ENCODE results near the gene GPR37. TPM values are rescaled to one million over a fixed set of nuclear protein-coding genes. Genes with fewer than 3 reads are reported as not detected.

Gene GPR37
- total RNA-seq, 6 donors from 2014 or later, result 0.15 to 2.8 (median 0.98) TPM

- Histone ChIP-seq H3K4me1 (no peaks in the 10 kb centered on the region), H3K9me3 (peaks cover 0 to 13% (median 0%) of the 10 kb centered on the region in 4 donors), H3K27me3 (no peaks in the 10 kb centered on the region), H3K27ac (no peak overlapping the region), H3K4me3 (no peak overlapping the region), H3K36me3 (no peaks in the 10 kb centered on the region)
- WGBS, 2 donors, result 71 to 86% methylated on average over 3 of the region's 3 CpGs
- TF ChIP-seq CTCF (IDR thresholded peaks at IDR 0.05), result no peak
- no peak for TF ChIP-seq POLR2A (IDR thresholded peaks at IDR 0.05)
- no peak for TF ChIP-seq POLR2AphosphoS5 (IDR thresholded peaks at IDR 0.05)
- no peak for TF ChIP-seq EP300 (IDR thresholded peaks at IDR 0.05)
- no peak for ATAC-seq (ENCODE audit: low FRiP score in 2 of 2)
- no peak for DNase-seq
These were observed 52.5 kb downstream of the GPR37 start for GRCh38 chr7:124713086-124713485.

- DNase-seq (no peak), ATAC-seq (ENCODE audit: low FRiP score in 2 of 2) (no peak)
- no peak for TF ChIP-seq POLR2A (IDR thresholded peaks at IDR 0.05)
- no peak for TF ChIP-seq POLR2AphosphoS5 (IDR thresholded peaks at IDR 0.05)
- no peak for TF ChIP-seq EP300 (IDR thresholded peaks at IDR 0.05)
- TF ChIP-seq CTCF (IDR thresholded peaks at IDR 0.05), result no peak
- Histone ChIP-seq H3K36me3 (no peaks in the 10 kb centered on the region), H3K4me3 (no peak overlapping the region), H3K27me3 (no peaks in the 10 kb centered on the region), H3K27ac (no peak overlapping the region), H3K9me3 (peaks cover 0 to 15% (median 0%) of the 10 kb centered on the region in 4 donors), H3K4me1 (no peaks in the 10 kb centered on the region)
These were observed 53.6 kb downstream of the GPR37 start for GRCh38 chr7:124712017-124712416.

- 65 to 77% methylated on average over 2 of the region's 2 CpGs for WGBS, 2 donors
- H3K27ac ChIP-seq, result no peak overlapping the region
- DNase-seq, result no peak
These were observed 63.2 kb downstream of the GPR37 start for GRCh38 chr7:124702385-124702784.

GRCh38 chr7:124701955-124702354, 63.6 kb downstream of the GPR37 start:
- no peak overlapping the region for H3K27ac ChIP-seq
- no peak for TF ChIP-seq POLR2AphosphoS5 (IDR thresholded peaks at IDR 0.05)
- no peak for TF ChIP-seq CTCF (IDR thresholded peaks at IDR 0.05)
- no peak for TF ChIP-seq EP300 (IDR thresholded peaks at IDR 0.05)
- no peak for TF ChIP-seq POLR2A (IDR thresholded peaks at IDR 0.05)
- H3K4me3 ChIP-seq, result no peak overlapping the region
- no peaks in the 10 kb centered on the region for H3K36me3 ChIP-seq
- DNase-seq (no peak), ATAC-seq (ENCODE audit: low FRiP score in 2 of 2) (no peak)
- no peaks in the 10 kb centered on the region for H3K9me3 ChIP-seq
- 74 to 78% methylated on average over 2 of the region's 2 CpGs for WGBS, 2 donors
- no peaks in the 10 kb centered on the region for H3K4me1 ChIP-seq
- H3K27me3 ChIP-seq, result no peaks in the 10 kb centered on the region

More at GRCh38 chr7:124702385-124702784, 63.2 kb downstream of the GPR37 start:
- Histone ChIP-seq H3K4me3 (no peak overlapping the region), H3K27me3 (no peaks in the 10 kb centered on the region), H3K36me3 (no peaks in the 10 kb centered on the region), H3K9me3 (no peaks in the 10 kb centered on the region), H3K4me1 (no peaks in the 10 kb centered on the region)
- ATAC-seq (ENCODE audit: low FRiP score in 2 of 2), result no peak
- no peak for TF ChIP-seq POLR2A (IDR thresholded peaks at IDR 0.05)
- TF ChIP-seq POLR2AphosphoS5 (IDR thresholded peaks at IDR 0.05), result no peak
- no peak for TF ChIP-seq CTCF (IDR thresholded peaks at IDR 0.05)
- no peak for TF ChIP-seq EP300 (IDR thresholded peaks at IDR 0.05)

GRCh38 chr7:124700655-124701054, 64.9 kb downstream of the GPR37 start:
- H3K36me3 ChIP-seq, result no peaks in the 10 kb centered on the region
- ATAC-seq (ENCODE audit: low FRiP score in 2 of 2) (no peak), DNase-seq (no peak)
- no peak overlapping the region for H3K27ac ChIP-seq
- H3K4me1 ChIP-seq, result no peaks in the 10 kb centered on the region
- no peaks in the 10 kb centered on the region for H3K9me3 ChIP-seq
- TF ChIP-seq EP300 (IDR thresholded peaks at IDR 0.05) (no peak), CTCF (IDR thresholded peaks at IDR 0.05) (no peak), POLR2A (IDR thresholded peaks at IDR 0.05) (no peak), POLR2AphosphoS5 (IDR thresholded peaks at IDR 0.05) (no peak)
- no peaks in the 10 kb centered on the region for H3K27me3 ChIP-seq
- no peak overlapping the region for H3K4me3 ChIP-seq
- WGBS, 2 donors, result 71 to 77% methylated on average over 3 of the region's 3 CpGs

All from upper lobe of left lung (tissue), 6 donors.